GM18909 (cell line): ENCODE results near the gene MSANTD1.
"Not testable (repeated sequence)": the region's sequence is repeated elsewhere in the genome, so short reads cannot be mapped to it uniquely, and the experiment has no call there.

Source experiments
- ATAC-seq: cut with Tn5 transposase; IDR thresholded peaks from one replicate; pipeline ENCODE4 v1.9.1; 2021; ENCODE audit warnings: mild to moderate bottlenecking; ENCODE audit not compliant: unreplicated experiment, poor library complexity

Gene MSANTD1

DNA sequence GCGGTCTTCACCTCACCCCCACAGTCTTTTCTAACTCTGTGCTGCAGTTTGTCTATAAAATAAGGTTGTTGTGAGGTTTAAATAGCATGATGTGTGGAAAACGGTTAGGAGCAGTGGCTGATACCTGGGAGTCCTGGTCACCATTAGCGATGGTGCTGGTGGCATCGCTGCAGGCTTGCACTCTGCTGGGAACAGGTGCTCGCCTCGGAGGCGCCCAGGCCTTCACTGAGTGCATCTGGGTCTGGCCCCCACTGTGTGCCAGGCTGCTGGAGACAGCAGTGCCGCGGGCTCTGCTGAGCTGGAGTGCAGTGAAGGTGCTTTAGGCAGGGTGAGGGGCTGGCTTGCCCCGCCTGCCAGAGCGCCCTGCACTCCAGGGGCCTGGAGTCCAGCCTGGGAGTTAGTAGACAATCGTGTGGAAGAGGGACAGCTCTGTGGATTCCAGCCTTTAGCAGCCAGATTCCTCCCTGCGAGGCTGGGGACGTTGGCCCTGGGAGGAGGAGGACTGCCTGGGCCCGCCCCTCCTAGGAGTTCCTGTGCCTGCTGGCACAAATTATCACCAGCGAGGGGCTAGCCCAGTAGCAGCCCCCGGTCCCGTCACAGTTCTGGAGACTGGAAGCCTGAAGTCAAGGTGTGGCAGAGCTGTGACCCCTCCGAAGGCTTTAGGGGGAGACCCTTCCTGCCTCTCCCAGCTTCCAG, 51.2 kb downstream of the MSANTD1 start:
- ATAC-seq, result no peak

GRCh38 chr4:3300882-3301281, 51.9 kb downstream of the MSANTD1 start:
- ATAC-seq, result not testable (repeated sequence)

DNA sequence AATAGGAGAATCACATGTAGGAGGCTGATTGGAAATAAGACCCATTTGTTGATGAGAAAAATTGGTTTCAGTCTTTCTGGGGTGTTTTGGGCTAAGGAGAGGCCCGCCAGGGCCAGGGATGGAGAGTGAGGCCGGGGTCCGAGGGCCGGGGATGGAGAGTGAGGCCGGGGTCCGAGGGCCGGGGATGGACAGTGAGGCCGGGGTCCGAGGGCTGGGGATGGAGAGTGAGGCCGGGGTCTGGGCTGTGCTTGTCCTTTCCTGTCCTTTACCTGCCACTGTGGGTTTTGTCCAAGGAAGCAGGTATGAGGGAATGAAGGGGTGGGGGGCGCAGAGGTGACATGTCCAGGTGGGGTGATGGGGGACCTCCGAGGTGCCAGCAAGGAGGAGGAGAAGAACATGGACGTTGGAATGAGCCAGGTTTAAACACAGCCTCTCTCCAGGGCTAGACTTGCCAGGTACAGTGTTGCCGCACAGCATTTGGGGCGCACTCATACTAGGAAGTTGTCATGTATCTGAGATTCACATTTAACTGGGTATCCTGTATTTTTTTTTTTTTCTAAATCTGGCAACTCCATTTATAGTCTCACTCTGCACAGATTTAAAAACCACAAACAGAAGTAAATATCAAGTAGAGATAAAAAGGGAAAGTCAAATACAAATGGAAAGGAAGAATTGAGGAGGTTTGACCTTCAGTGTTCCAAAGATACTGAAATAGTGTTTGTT, 52.7 kb downstream of the MSANTD1 start:
- no peak for ATAC-seq

- peak; percentile 64 for ATAC-seq
Measured at GRCh38 chr4:3302173-3302785, 53.3 kb downstream of the MSANTD1 start.

DNA sequence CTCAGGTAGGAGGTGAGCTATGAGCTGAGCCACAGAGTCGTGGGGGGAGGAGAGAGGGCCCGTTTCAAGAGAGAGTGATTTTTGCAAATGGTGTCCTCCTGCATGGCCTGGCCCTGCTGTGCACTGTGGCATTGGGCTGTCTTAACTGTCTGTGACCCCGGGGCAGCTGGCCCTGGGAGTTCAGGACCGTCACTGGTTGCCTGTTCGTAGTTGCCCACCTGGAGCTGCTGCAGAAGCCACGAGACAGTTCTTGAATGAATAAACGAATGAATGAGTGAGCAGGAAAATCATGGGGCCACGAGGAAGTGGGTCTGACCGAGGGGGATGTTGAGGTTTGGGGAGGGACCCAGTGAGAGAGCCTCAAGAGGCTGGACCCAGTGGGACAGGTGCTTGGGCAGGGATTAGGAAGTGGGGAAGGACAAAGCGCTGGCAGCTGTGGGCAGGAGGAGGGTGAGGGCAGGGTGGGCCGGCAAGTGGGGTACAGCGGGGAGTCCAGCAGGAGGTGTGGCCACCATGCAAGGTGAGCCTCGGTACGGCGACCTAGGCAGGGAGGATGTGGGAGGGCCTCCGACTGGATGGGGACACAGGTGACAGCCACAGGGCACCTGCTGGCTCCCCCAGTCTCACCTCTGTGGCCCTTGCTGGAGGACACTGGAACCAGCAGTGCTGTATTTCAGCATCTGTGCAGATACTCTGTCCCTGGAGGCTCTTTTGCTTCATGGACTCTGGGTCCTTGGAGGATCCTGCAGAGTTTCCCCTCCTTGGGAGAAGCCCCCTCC, 54.0 kb downstream of the MSANTD1 start:
- peak; percentile 24 for ATAC-seq

GRCh38 chr4:3303565-3303824, 54.5 kb downstream of the MSANTD1 start:
- no peak for ATAC-seq

DNA sequence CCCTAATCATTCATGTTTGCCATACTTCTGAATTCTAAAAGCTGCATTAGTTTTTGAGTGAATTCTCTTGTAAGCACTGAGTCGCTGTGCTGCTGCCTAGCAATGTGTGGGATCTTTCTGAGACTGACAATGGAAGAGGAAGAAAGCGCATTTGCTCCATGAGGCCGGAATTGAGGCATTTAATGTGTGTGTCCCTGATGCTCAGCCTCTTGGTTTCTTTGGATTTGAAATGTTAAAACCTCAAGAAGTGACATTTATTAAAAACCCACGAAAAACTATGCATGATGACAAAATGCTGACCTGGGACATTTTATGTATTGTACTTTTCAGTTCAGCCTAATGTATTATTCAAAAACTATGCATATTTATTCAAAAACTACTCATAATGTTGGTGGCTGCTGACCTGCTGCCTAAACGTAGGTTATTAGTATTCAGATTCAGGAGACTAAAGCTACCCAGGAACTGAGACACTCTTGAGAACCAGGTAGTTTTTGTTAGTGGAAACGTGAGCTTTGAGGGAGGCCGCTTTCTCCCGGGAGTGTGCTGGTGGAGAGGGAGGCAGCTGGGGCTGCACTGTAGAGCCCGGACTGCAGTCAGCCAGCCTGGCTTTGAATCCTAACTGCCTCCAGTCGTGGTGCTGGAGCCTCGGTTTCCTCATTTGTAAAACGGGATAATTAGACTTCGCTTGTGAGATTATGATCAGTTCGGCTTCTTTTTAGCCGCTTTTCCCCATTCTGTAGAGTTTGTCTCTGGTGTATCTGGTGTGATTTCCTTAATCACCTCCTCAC, 55.2 kb downstream of the MSANTD1 start:
- no peak for ATAC-seq

DNA sequence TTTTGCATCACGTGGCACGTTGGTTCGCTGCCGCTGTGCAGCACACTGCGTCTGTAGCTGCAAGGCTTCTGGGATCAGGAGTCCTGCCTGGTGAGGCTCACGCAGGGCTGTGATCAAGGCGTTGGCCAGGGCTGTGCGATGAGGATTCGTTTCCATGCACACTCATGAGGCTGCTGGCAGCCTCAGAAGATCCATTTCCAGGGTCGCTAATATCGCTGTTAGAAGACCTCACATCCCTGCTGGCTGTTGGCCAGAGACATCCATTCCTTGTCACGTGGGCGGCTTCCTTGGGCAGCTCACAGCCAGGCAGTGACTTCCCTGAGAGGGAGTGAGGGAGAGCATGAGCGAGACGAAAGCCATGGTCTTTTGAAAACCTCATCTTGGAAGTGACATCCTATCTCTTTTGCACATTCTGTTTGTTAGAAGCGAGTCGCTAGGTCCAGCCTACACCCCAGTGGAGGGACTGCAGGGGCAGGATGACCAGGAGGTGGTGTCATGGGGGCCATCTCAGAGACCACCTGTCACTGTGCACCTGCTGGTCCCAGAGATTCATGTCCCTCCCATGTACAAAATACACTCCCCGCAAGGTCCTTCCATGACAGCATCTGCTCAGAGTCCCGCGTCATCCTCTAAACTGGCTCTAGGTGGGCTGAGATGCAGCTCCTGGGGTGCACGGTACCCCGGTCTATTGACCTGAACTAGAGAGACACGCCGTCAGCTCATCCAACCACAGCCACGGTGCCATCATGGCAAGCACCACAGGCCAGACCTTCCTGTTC, 56.1 kb downstream of the MSANTD1 start:
- no peak for ATAC-seq

DNA sequence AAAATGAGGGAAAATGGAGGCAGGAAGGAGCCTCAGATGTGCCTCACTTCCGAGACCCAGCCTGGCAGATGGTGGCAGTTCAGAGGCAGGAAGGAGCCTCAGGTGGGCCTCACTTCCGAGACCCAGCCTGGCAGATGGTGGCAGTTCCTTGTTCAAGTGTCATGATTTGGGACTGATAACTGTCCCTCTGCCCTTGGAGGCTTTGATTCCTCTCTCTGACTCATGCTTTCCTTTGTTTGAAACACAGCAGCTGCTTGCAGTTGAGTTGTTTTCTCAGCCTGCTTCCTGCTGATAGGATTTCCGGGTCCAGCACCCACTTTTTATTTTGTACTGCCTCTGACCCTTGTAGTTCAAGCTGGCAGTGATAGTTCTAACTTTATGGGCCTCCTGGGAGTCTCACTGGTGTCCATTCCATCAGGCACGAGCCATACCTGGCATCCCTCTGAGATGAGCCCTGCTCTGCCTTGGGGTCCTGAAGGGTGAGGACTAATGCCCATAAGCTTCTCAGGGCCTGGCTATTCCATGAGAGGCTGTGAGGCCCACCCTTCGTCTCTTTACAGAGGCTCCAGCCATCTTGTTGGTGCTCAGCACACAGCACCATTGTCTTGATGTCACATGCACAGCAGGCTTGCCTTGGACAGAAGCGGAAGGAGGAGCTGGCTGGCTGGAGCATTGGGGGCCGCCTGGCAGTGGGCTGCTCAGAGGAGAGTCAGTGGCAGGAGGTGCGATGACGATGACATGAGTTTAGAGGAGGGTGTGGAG, 56.8 kb downstream of the MSANTD1 start:
- no peak for ATAC-seq
